Limb (tissue), 2 donors: Measurements from ENCODE around the gene POLH.

ENCODE experiments used
- DNase-seq, 2 donors: peaks; one replicate each; pipeline ENCODE4 v3.0.0-alpha.2; 2016; ENCODE audit errors: extremely low spot score in 2 of 2

POLH gene

GRCh38 chr6:43604174-43604573 is 28.2 kb downstream of the POLH start:
- no peak for DNase-seq

GRCh38 chr6:43606019-43606418 is 30.0 kb downstream of the POLH start:
- no peak for DNase-seq

GRCh38 chr6:43608310-43608763 is 32.4 kb downstream of the POLH start:
- peak; percentile 72 to 75 for DNase-seq

DNA sequence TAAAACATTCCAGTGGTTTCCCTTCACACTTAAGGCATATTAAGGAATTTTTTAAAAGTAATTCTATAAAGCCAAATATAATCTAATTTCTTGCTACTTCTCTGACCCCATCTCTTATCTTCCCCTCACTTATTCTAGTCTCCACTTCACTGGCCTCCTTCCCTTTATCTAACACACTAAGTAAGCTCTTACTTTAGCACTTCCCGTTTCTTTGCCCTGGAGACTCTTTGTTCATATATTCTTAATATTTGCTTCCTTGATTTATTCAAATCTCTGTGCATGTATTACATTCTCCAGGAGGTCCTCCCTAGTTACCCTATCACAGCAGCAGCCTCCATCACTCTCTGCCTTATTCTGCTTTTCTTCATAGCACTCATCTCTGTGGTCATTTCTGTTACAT is 32.8 kb downstream of the POLH start:
- no peak for DNase-seq

DNA sequence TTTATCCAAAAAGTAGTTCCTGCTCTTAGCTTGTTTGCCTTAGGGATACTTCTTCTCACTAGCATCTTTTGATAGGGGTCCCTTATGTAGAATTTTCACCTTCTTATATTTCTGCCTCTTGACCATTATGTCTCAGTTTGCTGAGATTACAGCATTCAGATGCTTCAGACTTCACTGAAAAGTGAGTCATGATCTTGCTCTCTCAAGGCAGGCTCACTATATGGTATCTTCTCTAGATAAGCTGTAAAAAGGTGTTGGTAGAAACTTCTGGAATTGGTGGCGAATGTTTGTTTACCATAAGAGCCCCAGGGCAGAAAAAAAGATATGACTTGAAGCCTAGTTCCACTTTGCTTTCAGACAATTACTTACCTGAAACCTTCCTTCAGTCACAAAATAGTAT is 33.4 kb downstream of the POLH start:
- no peak for DNase-seq

DNA sequence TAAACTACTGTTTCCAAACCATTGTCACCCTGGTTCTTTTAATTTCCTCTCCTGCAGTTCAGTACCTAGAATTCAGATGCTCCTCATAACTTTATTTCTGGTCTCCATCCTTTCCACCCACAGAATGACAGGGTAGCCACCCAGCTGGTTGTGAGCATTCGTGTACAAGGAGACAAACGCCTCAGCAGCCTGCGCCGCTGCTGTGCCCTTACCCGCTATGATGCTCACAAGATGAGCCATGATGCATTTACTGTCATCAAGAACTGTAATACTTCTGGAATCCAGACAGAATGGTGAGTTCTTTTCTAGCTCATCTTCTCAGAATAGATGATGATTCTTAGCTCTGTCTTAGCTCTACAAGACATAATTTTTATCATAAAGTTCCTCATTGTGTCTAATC is 34.4 kb downstream of the POLH start:
- no peak for DNase-seq

GRCh38 chr6:43613721-43614395 is 37.9 kb downstream of the POLH start:
- no peak for DNase-seq

DNA sequence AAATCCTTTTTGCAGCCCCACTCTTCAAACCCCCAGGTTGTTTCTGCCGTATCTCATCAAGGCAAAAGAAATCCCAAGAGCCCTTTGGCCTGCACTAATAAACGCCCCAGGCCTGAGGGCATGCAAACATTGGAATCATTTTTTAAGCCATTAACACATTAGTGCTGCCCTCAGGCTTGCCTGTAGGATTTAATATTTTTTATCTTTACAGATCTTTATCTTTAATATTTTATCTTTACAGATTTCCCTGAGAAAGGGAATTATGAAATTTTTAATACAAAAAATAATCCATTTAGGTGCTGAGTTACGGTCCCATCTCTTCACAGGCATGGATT is 38.4 kb downstream of the POLH start:
- DNase-seq = no peak

DNA sequence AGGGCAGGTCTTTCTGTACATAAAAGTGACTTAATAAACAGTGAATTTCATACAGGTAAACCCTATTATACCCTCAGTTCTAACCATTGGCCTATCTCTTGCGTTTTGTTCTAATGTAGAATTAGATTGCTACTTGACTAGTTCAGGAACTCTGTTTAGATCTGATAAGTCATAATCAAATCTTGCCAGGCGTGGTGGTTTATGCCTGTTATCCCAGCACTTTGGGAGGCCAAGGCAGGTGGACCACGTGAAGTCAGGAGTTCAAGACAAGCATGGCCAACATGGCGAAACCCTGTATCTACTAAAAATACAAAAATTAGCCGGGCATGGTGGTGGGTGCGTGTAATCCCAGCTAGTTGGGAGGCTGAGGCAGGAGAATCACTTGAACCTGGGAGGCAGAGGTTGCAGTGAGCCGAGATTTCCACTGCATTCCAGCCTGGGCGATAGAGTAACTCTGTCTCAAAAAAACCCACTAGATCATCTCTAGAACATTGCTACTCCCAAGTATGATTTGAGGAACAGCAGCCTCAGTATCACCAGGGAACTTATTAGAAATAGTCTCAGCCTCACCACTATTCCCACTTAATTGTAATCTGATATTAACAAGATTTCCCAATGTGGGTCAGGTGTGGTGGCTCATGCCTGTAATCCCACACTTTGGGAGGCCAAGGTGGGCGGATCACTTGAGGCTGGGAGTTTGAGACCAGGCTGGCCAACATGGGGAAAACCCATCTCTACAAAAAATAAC is 40.9 kb downstream of the POLH start:
- no peak for DNase-seq

- DNase-seq = no peak
These were observed 45.3 kb downstream of the POLH start for GRCh38 chr6:43621078-43621835.

DNA sequence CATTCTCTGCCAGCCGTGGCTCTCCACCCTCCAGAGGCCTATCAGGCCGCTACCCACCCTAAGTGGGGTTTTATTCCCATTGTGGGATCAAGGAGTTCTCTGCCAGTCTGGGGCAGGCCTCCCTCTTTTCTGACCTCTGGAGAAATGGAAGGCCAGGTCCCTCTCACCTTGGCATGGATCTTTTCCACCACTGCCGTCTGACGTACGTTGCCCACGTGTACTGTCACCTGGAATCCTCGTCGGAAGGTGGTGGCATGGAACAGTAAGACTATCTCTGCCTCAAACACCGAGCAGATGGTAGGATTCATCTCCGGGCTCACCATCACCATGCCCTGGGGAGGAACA is 45.8 kb downstream of the POLH start:
- DNase-seq = no peak

DNA sequence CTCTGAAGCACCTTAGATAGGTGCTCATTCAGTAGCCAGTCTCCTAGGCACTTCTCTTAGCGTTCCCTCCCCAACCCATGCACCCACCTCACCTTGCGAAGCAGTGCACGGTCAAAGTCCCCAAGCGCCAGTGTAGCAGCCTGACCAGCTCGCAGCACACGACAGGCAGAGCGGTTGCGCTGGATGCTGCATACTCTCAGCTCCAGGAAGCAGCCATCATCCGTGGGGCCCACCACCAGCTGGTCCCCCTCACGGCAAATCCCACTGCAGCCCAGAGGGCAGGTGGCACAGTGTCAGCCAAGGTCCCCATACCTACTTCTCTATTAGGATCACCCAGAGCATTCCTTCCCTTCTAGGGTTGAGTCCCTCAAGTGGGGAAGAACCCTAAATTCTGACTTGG is 46.6 kb downstream of the POLH start:
- DNase-seq = no peak

GRCh38 chr6:43623880-43624785 is 48.1 kb downstream of the POLH start:
- no peak for DNase-seq

DNA sequence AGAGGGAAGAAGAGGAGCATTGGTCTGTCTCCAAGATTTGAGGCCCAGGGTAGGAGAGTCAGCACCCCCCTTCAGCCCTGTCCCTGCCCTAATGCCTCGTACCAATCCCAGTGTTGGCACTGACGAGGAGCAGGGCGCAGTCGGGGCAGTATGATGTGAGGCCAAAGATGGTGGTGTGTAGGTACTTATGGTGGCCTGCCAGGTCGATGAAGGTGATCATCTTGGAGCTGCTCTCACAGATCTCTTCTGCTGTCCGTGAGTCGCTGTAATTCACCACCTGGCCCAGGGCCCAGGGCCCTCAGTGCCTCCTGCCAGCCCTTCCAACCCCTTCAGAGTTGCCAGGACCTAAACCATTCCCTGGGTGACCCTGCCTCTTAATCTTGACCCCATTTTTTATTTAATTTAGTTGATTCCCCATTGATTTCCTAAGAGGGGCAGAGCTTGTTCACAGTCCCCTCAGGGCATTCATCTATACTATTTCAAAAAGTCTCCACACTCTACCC is 48.9 kb downstream of the POLH start:
- no peak for DNase-seq

GRCh38 chr6:43625393-43625992 is 49.5 kb downstream of the POLH start:
- no peak for DNase-seq

GRCh38 chr6:43627008-43627825 is 51.2 kb downstream of the POLH start:
- DNase-seq = peak in 1 of 2 donors; percentile 35

DNA sequence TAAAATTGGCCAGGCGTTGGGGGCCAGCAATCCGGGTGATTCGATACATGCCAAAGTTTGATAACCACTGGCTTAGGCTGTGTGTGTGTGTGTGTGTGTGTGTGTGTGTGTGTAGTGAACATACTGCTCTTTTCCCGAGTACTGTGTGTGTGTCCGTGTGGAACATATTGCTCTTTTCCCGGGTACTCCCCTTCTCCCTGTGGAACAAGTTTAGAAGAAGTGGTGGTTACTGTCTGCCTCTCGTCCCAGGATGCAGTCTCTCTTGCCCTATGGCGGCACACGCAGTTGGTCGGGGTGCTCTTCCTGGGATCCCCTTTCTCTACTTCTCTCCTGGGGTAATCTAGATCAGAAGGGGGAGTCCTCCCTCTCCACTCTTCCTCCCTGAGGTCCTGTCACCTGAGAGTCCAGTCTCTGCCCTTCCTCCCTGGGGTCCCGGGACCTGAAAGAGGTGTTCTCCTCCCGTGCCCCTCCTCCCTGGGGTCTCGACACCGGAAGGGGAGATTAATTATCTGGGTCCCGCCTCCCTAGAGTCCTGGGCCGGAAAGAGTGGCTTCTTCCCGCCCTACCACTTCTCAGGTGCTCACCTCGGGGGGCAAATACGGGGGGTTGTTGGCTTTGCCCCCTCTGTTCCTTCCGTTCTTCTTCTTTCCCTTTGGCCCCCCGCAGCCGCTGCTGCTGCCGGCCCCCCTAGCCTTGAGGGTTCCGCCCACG is 52.6 kb downstream of the POLH start:
- DNase-seq = peak; percentile 21 to 72

DNA sequence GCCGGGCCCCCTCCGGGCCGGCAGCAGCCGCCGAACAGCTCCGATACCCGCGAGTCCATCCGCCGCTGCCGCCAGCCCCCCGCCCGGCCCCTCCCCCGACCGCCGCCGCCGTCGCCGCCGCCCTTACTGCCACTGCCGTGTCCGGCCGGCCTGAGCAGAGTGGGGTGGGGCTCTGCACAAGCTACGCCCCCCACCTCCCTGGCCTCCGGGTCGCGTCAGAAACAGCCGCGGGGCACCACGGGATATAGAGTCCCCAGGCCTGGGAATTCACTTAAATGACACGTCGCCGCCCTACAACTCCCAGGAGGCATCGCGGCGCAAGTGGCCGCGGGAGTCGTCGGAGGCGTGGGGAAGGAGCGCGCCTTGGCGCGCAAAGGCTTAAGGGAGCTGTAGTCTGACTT is 53.1 kb downstream of the POLH start, which contains the start of gene GTPBP2:
GTPBP2 (minus strand) TSS at position 161 of the 401 bp plus-strand sequence; CDS start at position 59, 102 bp downstream.
- DNase-seq = peak; percentile 99
